Measurements from ENCODE around the gene KCNC3.

Gene KCNC3

DNA sequence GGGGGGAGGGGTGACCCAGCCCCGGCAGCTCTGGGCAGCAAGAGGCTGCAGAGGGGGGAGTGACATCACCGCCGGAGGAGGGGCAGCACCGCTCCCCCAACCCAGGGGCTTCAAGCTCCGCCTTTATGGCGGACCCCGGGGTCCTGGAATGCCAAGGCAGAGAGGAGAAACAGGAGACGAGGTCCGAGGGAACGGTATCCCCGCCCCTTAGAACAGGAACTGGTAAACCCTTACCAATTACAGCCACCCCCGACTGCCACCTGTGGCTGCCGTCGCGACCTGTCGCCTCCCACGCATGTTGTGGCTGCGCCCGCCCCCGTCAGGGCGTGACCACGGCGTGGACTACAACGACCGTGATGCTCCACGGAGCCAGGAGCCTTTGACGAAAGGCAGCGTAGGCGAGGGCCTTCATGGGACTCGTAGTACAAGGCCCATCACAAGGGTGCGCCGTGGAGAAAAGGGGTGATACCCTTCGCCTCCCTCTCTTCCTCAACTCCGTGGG lies 4.1 kb upstream of the KCNC3 start:
- Histone ChIP-seq H3K4me1 (ENCODE audit: control insufficient read depth, insufficient read depth, low read length) (peaks cover 16% of the 10 kb centered on the region), H3K9me3 (ENCODE audit: control insufficient read depth, insufficient read depth, low read depth, low read length) (no peaks in the 10 kb centered on the region), H3K27ac (ENCODE audit: extremely low read depth, low read depth, low read length) (peak overlapping the region; percentile 21; the same call in 1 of the 2 replicates), H3K36me3 (ENCODE audit: control insufficient read depth in 2 of 2, insufficient read depth in 1 of 2, low read length in 2 of 2) (no peaks in the 10 kb centered on the region), H3K4me3 (ENCODE audit: low read depth, low read length) (peak overlapping the region; percentile 61)
- ChIA-PET CTCF (interaction anchor here (0.5 to 1.6 kb wide), 4 partner anchors 36 to 197 kb away, joined by 4 to 8 read pairs (median 4); no protein-coding TSS in a partner anchor), POLR2A (interaction anchor here (0.5 to 1.5 kb wide), 14 partner anchors 8 to 491 kb away, joined by 3 to 10 read pairs (median 3); partner anchors contain the start of gene JOSD2)
- TF ChIP-seq ZEB2 (tag by site-specific recombination; IDR thresholded peaks at IDR 0.05) (0 out of 2 replicates have a peak, but pooled peaks have one; percentile 36), ZSCAN30 (tag by site-specific recombination; IDR thresholded peaks at IDR 0.05) (peak; percentile 32), SCRT2 (tag by site-specific recombination; IDR thresholded peaks at IDR 0.05) (peak; percentile 100), ZNF146 (tag by site-specific recombination; IDR thresholded peaks at IDR 0.05) (no peak), SALL2 (tag by site-specific recombination; IDR thresholded peaks at IDR 0.05; ENCODE audit: borderline replicate concordance) (no peak), GLIS2 (tag by site-specific recombination; IDR thresholded peaks at IDR 0.05) (peak; percentile 79), KLF16 (tag by site-specific recombination; IDR thresholded peaks at IDR 0.05) (peak; percentile 51; the same call in 1 of the 2 replicates), SP2 (tag by site-specific recombination; IDR thresholded peaks at IDR 0.05) (peak; percentile 86), OSR2 (tag by site-specific recombination; IDR thresholded peaks at IDR 0.05) (peak; percentile 53; the same call in 1 of the 2 replicates), ZNF2 (tag by site-specific recombination; IDR thresholded peaks at IDR 0.05) (no peak), KLF1 (tag by site-specific recombination; IDR thresholded peaks at IDR 0.05) (peak; percentile 41; the same call in 1 of the 2 replicates), FEZF1 (tag by site-specific recombination; IDR thresholded peaks at IDR 0.05) (0 out of 2 replicates have a peak, but pooled peaks have one; percentile 15), ZXDB (tag by site-specific recombination; IDR thresholded peaks at IDR 0.05) (peak; percentile 91), EGR2 (tag by site-specific recombination; IDR thresholded peaks at IDR 0.05; ENCODE audit: low read depth) (peak; percentile 94), ZBTB8A (tag by site-specific recombination; IDR thresholded peaks at IDR 0.05) (peak; percentile 27), WT1 (tag by site-specific recombination; IDR thresholded peaks at IDR 0.05) (0 out of 2 replicates have a peak, but pooled peaks have one; percentile 20), ZBTB7A (tag by site-specific recombination; IDR thresholded peaks at IDR 0.05; ENCODE audit: low read depth) (0 out of 2 replicates have a peak, but pooled peaks have one; percentile 31), KLF7 (tag by site-specific recombination; IDR thresholded peaks at IDR 0.05; ENCODE audit: borderline replicate concordance) (no peak; the same call in 1 of the 2 replicates), ZNF423 (tag by site-specific recombination; IDR thresholded peaks at IDR 0.05) (no peak), MYNN (tag by site-specific recombination; IDR thresholded peaks at IDR 0.05; ENCODE audit: borderline replicate concordance) (no peak), SCRT1 (tag by site-specific recombination; IDR thresholded peaks at IDR 0.05; ENCODE audit: borderline replicate concordance) (peak; percentile 99), GLIS1 (tag by site-specific recombination; IDR thresholded peaks at IDR 0.05) (peak; percentile 31; the same call in 1 of the 2 replicates), SP3 (tag by site-specific recombination; IDR thresholded peaks at IDR 0.05) (peak; percentile 96)
- TF ChIP-seq, protein P1, sequence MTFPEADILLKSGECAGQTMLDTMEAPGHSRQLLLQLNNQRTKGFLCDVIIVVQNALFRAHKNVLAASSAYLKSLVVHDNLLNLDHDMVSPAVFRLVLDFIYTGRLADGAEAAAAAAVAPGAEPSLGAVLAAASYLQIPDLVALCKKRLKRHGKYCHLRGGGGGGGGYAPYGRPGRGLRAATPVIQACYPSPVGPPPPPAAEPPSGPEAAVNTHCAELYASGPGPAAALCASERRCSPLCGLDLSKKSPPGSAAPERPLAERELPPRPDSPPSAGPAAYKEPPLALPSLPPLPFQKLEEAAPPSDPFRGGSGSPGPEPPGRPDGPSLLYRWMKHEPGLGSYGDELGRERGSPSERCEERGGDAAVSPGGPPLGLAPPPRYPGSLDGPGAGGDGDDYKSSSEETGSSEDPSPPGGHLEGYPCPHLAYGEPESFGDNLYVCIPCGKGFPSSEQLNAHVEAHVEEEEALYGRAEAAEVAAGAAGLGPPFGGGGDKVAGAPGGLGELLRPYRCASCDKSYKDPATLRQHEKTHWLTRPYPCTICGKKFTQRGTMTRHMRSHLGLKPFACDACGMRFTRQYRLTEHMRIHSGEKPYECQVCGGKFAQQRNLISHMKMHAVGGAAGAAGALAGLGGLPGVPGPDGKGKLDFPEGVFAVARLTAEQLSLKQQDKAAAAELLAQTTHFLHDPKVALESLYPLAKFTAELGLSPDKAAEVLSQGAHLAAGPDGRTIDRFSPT (tag by site-specific recombination; IDR thresholded peaks at IDR 0.05) = peak; percentile 60; the same call in 1 of the 2 replicates
- TF ChIP-seq, protein P2, sequence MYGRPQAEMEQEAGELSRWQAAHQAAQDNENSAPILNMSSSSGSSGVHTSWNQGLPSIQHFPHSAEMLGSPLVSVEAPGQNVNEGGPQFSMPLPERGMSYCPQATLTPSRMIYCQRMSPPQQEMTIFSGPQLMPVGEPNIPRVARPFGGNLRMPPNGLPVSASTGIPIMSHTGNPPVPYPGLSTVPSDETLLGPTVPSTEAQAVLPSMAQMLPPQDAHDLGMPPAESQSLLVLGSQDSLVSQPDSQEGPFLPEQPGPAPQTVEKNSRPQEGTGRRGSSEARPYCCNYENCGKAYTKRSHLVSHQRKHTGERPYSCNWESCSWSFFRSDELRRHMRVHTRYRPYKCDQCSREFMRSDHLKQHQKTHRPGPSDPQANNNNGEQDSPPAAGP (tag by site-specific recombination; IDR thresholded peaks at IDR 0.05) = peak; percentile 50; the same call in 1 of the 2 replicates
- TF ChIP-seq, protein P3, sequence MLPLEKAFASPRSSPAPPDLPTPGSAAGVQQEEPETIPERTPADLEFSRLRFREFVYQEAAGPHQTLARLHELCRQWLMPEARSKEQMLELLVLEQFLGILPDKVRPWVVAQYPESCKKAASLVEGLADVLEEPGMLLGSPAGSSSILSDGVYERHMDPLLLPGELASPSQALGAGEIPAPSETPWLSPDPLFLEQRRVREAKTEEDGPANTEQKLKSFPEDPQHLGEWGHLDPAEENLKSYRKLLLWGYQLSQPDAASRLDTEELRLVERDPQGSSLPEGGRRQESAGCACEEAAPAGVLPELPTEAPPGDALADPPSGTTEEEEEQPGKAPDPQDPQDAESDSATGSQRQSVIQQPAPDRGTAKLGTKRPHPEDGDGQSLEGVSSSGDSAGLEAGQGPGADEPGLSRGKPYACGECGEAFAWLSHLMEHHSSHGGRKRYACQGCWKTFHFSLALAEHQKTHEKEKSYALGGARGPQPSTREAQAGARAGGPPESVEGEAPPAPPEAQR (tag by site-specific recombination; IDR thresholded peaks at IDR 0.05) = no peak
- TF ChIP-seq, protein P4, sequence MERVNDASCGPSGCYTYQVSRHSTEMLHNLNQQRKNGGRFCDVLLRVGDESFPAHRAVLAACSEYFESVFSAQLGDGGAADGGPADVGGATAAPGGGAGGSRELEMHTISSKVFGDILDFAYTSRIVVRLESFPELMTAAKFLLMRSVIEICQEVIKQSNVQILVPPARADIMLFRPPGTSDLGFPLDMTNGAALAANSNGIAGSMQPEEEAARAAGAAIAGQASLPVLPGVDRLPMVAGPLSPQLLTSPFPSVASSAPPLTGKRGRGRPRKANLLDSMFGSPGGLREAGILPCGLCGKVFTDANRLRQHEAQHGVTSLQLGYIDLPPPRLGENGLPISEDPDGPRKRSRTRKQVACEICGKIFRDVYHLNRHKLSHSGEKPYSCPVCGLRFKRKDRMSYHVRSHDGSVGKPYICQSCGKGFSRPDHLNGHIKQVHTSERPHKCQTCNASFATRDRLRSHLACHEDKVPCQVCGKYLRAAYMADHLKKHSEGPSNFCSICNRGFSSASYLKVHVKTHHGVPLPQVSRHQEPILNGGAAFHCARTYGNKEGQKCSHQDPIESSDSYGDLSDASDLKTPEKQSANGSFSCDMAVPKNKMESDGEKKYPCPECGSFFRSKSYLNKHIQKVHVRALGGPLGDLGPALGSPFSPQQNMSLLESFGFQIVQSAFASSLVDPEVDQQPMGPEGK (tag by site-specific recombination; IDR thresholded peaks at IDR 0.05) = peak; percentile 59
- TF ChIP-seq, protein P5, sequence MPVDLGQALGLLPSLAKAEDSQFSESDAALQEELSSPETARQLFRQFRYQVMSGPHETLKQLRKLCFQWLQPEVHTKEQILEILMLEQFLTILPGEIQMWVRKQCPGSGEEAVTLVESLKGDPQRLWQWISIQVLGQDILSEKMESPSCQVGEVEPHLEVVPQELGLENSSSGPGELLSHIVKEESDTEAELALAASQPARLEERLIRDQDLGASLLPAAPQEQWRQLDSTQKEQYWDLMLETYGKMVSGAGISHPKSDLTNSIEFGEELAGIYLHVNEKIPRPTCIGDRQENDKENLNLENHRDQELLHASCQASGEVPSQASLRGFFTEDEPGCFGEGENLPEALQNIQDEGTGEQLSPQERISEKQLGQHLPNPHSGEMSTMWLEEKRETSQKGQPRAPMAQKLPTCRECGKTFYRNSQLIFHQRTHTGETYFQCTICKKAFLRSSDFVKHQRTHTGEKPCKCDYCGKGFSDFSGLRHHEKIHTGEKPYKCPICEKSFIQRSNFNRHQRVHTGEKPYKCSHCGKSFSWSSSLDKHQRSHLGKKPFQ (tag by site-specific recombination; IDR thresholded peaks at IDR 0.05) = no peak

Measured in HEK293 (cell line).